ENCODE data around the gene RNF141. TPM values are rescaled to one million over a fixed set of nuclear protein-coding genes. Genes with fewer than 3 reads are reported as not detected.
A peak's percentile ranks its signal among the peaks of the same experiment; 100 is the strongest.

The RNF141 gene
- total RNA-seq, 2 donors from 2014 or later = 34.7 to 42.2 TPM

DNA sequence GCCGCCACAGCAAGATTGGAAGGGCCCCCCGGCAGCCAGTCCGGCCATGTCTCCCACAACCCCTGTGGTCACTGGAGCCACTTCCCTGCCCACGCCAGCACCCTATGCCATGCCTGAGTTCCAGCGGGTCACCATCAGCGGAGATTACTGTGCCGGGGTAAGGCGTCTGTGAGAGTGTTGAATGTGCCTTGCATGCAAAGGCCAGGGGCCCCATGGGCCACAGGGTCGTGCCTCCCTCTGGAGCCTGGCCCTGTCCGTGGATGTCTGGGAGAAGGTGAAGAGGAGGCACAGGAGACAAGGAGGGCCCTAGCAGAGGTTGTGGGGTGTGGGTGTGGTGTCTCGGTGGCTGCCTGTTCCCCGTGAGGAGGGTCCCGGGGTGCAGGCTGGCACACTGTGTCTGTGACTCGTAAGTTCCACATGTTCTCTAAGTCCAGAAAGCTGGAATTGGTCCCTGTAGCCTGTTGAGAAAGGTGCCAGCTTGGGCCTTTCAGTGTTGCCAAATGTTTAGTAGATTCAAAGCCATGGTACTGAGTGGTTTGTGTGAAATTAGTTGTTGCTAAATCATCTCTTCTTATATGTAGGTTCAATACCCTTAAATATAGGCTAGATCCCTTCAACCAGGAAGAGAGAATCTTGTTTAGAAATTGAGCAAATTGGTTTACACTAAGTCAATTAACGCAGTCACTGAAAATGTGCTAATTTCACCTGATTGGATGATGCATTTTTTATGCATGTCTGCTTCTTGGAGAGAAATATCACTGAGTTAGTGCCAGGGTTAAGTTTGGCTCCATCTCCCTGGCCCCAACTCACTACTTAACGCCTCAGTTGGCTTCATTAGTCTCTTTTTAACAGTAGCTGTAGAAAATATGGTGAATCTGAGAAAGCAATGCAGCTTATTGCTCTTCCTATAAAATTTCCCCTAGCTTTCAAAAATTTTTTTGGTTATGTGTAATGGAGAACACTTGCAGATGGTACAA lies 62.1 kb downstream of the RNF141 start:
- Mint-ChIP-seq H3K4me1 (peaks cover 5% of the 10 kb centered on the region), H3K27ac (no peak overlapping the region), H3K36me3 (ENCODE audit: low read depth) (no peaks in the 10 kb centered on the region), H3K4me3 (no peak overlapping the region), H3K27me3 (ENCODE audit: insufficient read depth) (no peaks in the 10 kb centered on the region), H3K9me3 (no peaks in the 10 kb centered on the region)
- Histone ChIP-seq H3K4me3 (ENCODE audit: low read length) (no peak overlapping the region), H3K9ac (ENCODE audit: extremely low read depth, low read length, poor library complexity, severe bottlenecking) (no peak overlapping the region), H3K27me3 (ENCODE audit: control insufficient read depth, insufficient read depth, low read length, poor library complexity, severe bottlenecking) (no peaks in the 10 kb centered on the region), H3K27ac (ENCODE audit: low read depth, low read length) (no peak overlapping the region), H3K4me1 (ENCODE audit: control insufficient read depth, insufficient read depth, low read length) (no peaks in the 10 kb centered on the region), H3K9me3 (ENCODE audit: control insufficient read depth, low read length) (no peaks in the 10 kb centered on the region), H3K36me3 (ENCODE audit: control insufficient read depth, insufficient read depth, low read length) (no peaks in the 10 kb centered on the region)
- TF ChIP-seq, protein P1, sequence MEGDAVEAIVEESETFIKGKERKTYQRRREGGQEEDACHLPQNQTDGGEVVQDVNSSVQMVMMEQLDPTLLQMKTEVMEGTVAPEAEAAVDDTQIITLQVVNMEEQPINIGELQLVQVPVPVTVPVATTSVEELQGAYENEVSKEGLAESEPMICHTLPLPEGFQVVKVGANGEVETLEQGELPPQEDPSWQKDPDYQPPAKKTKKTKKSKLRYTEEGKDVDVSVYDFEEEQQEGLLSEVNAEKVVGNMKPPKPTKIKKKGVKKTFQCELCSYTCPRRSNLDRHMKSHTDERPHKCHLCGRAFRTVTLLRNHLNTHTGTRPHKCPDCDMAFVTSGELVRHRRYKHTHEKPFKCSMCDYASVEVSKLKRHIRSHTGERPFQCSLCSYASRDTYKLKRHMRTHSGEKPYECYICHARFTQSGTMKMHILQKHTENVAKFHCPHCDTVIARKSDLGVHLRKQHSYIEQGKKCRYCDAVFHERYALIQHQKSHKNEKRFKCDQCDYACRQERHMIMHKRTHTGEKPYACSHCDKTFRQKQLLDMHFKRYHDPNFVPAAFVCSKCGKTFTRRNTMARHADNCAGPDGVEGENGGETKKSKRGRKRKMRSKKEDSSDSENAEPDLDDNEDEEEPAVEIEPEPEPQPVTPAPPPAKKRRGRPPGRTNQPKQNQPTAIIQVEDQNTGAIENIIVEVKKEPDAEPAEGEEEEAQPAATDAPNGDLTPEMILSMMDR (conservative IDR thresholded peaks at IDR 0.05) = no peak
- peak; percentile 32 for DNase-seq
- WGBS, 2 experiments (ENCODE audit: insufficient coverage in 1 of 2, insufficient read length in 1 of 2) = 94 to 96% methylated on average over 16 of the region's 16 CpGs

DNA sequence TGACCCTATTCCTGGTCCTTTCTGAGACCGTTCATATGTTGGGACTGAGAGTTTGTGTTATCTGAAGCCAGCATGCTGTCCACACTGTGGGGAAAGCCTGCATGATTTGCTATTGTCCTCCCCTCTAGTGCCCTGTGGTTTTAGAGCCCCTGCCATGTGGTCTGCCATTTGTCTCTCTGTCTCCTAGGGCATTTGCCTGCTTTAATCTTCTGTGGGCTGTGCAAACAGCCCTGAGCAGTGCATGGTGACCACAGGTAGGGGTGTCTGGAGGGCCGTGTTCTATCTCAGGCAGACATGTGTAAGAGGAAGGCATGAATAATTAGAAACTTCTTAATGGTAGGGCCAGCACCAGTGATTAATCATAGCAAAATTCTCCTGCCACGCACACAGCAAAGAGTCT lies 62.9 kb downstream of the RNF141 start:
- no peaks in the 10 kb centered on the region for H3K36me3 ChIP-seq (ENCODE audit: control insufficient read depth, insufficient read depth, low read length)
- H3K27ac Mint-ChIP-seq = no peak overlapping the region
- H3K27me3 Mint-ChIP-seq (ENCODE audit: insufficient read depth) = no peaks in the 10 kb centered on the region

DNA sequence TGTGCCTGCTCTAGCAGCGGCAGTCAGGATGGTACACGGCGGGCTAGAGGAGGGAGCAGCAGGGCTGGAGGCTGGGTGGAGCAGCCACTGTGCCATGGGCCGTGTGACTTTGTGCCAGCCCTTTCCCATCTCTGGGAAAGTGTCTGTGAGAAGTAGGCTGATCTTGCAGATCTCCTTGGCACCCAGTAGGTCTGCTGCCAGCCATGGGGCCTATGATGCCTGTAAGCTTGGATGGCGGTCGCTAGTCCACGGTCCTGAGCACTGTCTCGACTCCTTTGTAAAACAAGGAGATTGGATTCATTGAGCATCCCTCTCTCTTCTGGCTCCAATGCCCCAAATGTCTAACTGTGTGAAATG lies 63.3 kb downstream of the RNF141 start:
- TF ChIP-seq, protein P1 (conservative IDR thresholded peaks at IDR 0.05) = no peak
- H3K27me3 Mint-ChIP-seq (ENCODE audit: insufficient read depth) = no peaks in the 10 kb centered on the region
- no peak overlapping the region for H3K27ac ChIP-seq (ENCODE audit: low read depth, low read length)
- peaks cover 14% of the 10 kb centered on the region for H3K4me1 Mint-ChIP-seq
- H3K4me3 Mint-ChIP-seq = no peak overlapping the region
- no peaks in the 10 kb centered on the region for H3K9me3 Mint-ChIP-seq
- no peaks in the 10 kb centered on the region for H3K36me3 Mint-ChIP-seq (ENCODE audit: low read depth)
- no peaks in the 10 kb centered on the region for H3K27me3 ChIP-seq (ENCODE audit: control insufficient read depth, insufficient read depth, low read length, poor library complexity, severe bottlenecking)
- H3K36me3 ChIP-seq (ENCODE audit: control insufficient read depth, insufficient read depth, low read length) = no peaks in the 10 kb centered on the region
- DNase-seq = no peak
- no peaks in the 10 kb centered on the region for H3K9me3 ChIP-seq (ENCODE audit: control insufficient read depth, low read length)
- no peak overlapping the region for H3K27ac Mint-ChIP-seq
- 89 to 92% methylated on average over 8 of the region's 8 CpGs for WGBS, 2 experiments (ENCODE audit: insufficient coverage in 1 of 2, insufficient read length in 1 of 2)
- no peak overlapping the region for H3K9ac ChIP-seq (ENCODE audit: extremely low read depth, low read length, poor library complexity, severe bottlenecking)
- no peak overlapping the region for H3K4me3 ChIP-seq (ENCODE audit: low read length)
- H3K4me1 ChIP-seq (ENCODE audit: control insufficient read depth, insufficient read depth, low read length) = no peaks in the 10 kb centered on the region

More for the DNA sequence above, 62.9 kb downstream of the RNF141 start:
- DNase-seq = no peak
- 86 to 94% methylated on average over 3 of the region's 3 CpGs for WGBS, 2 experiments (ENCODE audit: insufficient coverage in 1 of 2, insufficient read length in 1 of 2)
- Histone ChIP-seq H3K4me1 (ENCODE audit: control insufficient read depth, insufficient read depth, low read length) (no peaks in the 10 kb centered on the region), H3K4me3 (ENCODE audit: low read length) (no peak overlapping the region), H3K9me3 (ENCODE audit: control insufficient read depth, low read length) (no peaks in the 10 kb centered on the region), H3K27me3 (ENCODE audit: control insufficient read depth, insufficient read depth, low read length, poor library complexity, severe bottlenecking) (no peaks in the 10 kb centered on the region), H3K9ac (ENCODE audit: extremely low read depth, low read length, poor library complexity, severe bottlenecking) (no peak overlapping the region), H3K27ac (ENCODE audit: low read depth, low read length) (no peak overlapping the region)
- Mint-ChIP-seq H3K36me3 (ENCODE audit: low read depth) (no peaks in the 10 kb centered on the region), H3K9me3 (no peaks in the 10 kb centered on the region), H3K4me3 (no peak overlapping the region), H3K4me1 (peaks cover 13% of the 10 kb centered on the region)
- TF ChIP-seq, protein P1 (conservative IDR thresholded peaks at IDR 0.05) = no peak

All from endodermal cell (in vitro differentiated cells).